GM12878 (cell line): ENCODE data around the gene PIK3R5. TPM values are rescaled to one million over a fixed set of nuclear protein-coding genes. Genes with fewer than 3 reads are reported as not detected.
A peak's percentile ranks its signal among the peaks of the same experiment; 100 is the strongest.

Experiments
- ASH2L ChIP-seq: fragments of 300-600, 200-600 bp; sonication (generic); IDR thresholded peaks from 2 replicates; pipeline ENCODE4 v1.6.1; 2017; ENCODE audit warnings: low read depth, mild to moderate bottlenecking, borderline replicate concordance
- ATF7 ChIP-seq: fragments of 450-650 bp; IDR thresholded peaks from 2 replicates; pipeline ENCODE4 v1.6.1; 2016; ENCODE audit warnings: low read depth, mild to moderate bottlenecking
- CREM ChIP-seq: IDR thresholded peaks from 2 replicates; pipeline ENCODE4 v1.6.1; 2014; ENCODE audit warnings: antibody characterized with exemption, low read depth
- E2F4 ChIP-seq: IDR thresholded peaks from 2 replicates; pipeline ENCODE4 v1.6.1; 2012; ENCODE audit warnings: low read depth, low read length, improper control_type of control experiment
- GABPA ChIP-seq: IDR thresholded peaks from 2 replicates; pipeline ENCODE4 v1.6.1; 2014; ENCODE audit warnings: antibody characterized with exemption, low read depth, mild to moderate bottlenecking, inconsistent platforms
- GATAD2B ChIP-seq: fragments of 450-650 bp; conservative IDR thresholded peaks from 2 replicates; pipeline ENCODE4 v1.6.1; 2017; ENCODE audit warnings: low read depth, mild to moderate bottlenecking, moderate library complexity
- IKZF2 ChIP-seq, 2 experiments: fragments of 450-650 bp; IDR thresholded peaks; 2 replicates each; pipeline ENCODE4 v1.6.1; 2017; ENCODE audit warnings: mild to moderate bottlenecking in 2 of 2, moderate library complexity in 2 of 2
- IRF3 ChIP-seq: fragments of 450-650 bp; IDR thresholded peaks from 2 replicates; pipeline ENCODE4 v1.6.1; 2014; ENCODE audit warnings: mild to moderate bottlenecking
- IRF5 ChIP-seq: fragments of 450-650 bp; IDR thresholded peaks from 2 replicates; pipeline ENCODE4 v1.6.1; 2017; ENCODE audit warnings: borderline replicate concordance
- KLF5 ChIP-seq: fragments of 450-650 bp; IDR thresholded peaks from 2 replicates; pipeline ENCODE4 v1.6.1; 2014; ENCODE audit warnings: mild to moderate bottlenecking; ENCODE audit not compliant: partially characterized antibody
- MXI1 ChIP-seq: fragments of 150-350 bp; IDR thresholded peaks from 2 replicates; pipeline ENCODE4 v1.6.1; 2011; ENCODE audit warnings: low read depth, mild to moderate bottlenecking, inconsistent platforms, low read length, improper control_type of control experiment
- MYB ChIP-seq: fragments of 150-350 bp; IDR thresholded peaks from 2 replicates; pipeline ENCODE4 v1.6.1; 2014; ENCODE audit warnings: mild to moderate bottlenecking, low read depth, low read length, borderline replicate concordance
- NFYB ChIP-seq: IDR thresholded peaks from 2 replicates; pipeline ENCODE4 v1.6.1; 2011; ENCODE audit warnings: low read depth, mild to moderate bottlenecking, low read length, improper control_type of control experiment, moderate library complexity; ENCODE audit not compliant: insufficient read depth
- RELA ChIP-seq: fragments of 450-650 bp; IDR thresholded peaks from 2 replicates; pipeline ENCODE4 v1.8.0; 2014; ENCODE audit warnings: borderline replicate concordance; ENCODE audit not compliant: partially characterized antibody
- RELB ChIP-seq: fragments of 450-650 bp; IDR thresholded peaks from 2 replicates; pipeline ENCODE4 v1.6.1; 2017; ENCODE audit warnings: low read depth, mild to moderate bottlenecking, moderate library complexity
- SKIL ChIP-seq: fragments of 450-650 bp; IDR thresholded peaks from 2 replicates; pipeline ENCODE4 v1.6.1; 2017; ENCODE audit warnings: mild to moderate bottlenecking, low read depth, inconsistent platforms; ENCODE audit not compliant: poor library complexity, severe bottlenecking
- SMAD5 ChIP-seq: IDR thresholded peaks from 2 replicates; pipeline ENCODE4 v1.6.1; 2016; ENCODE audit warnings: antibody characterized with exemption, low read depth
- SMC3 ChIP-seq: IDR thresholded peaks from 2 replicates; pipeline ENCODE4 v1.6.1; 2011; ENCODE audit warnings: low read length, improper control_type of control experiment, borderline replicate concordance
- SP1 ChIP-seq: IDR thresholded peaks from one replicate; pipeline ENCODE4 v1.6.1; 2011; ENCODE audit warnings: low read depth, low read length
- STAT1 ChIP-seq: fragments of 450-650 bp; conservative IDR thresholded peaks from 2 replicates; pipeline ENCODE4 v1.6.1; 2014; ENCODE audit warnings: antibody characterized with exemption, mild to moderate bottlenecking
- ZNF274 ChIP-seq: IDR thresholded peaks from one replicate; pipeline ENCODE4 v1.8.0; 2011; ENCODE audit not compliant: insufficient read length, insufficient read depth
- ZNF384 ChIP-seq: IDR thresholded peaks from 2 replicates; pipeline ENCODE4 v1.6.1; 2012; ENCODE audit warnings: low read depth, mild to moderate bottlenecking, low read length, improper control_type of control experiment, borderline replicate concordance
- ZNF622 ChIP-seq: fragments of 450-650 bp; IDR thresholded peaks from 2 replicates; pipeline ENCODE4 v1.6.1; 2017; ENCODE audit warnings: mild to moderate bottlenecking, inconsistent platforms
- polyA plus RNA-seq, 11 experiments: library from polyadenylated mRNA; depleted of rRNA in 4 of 11; unstranded in 6 of 11; stranded (reverse) in 5 of 11; fragments of >200 nt; fragmentation: Nextera tagmentation in 4 of 11; fragmentation: Illumina TruSeq in 1 of 11; extraction: Ambion mirVana in 4 of 11; extraction: Trizol in 1 of 11; gene quantifications; 1 replicate in 1 of 11; 2 replicates in 10 of 11; pipeline versions ENCODE4 v1.2.1 to v1.2.3, GENCODE V29; 2011 to 2016; ENCODE audit warnings: inconsistent platforms in 2 of 11, missing spikeins in 2 of 11, low read depth in 1 of 11
- total RNA-seq, 4 experiments: library from RNA; depleted of rRNA in 3 of 4; stranded (reverse); fragments of >200 nt in 3 of 4; fragmentation: Illumina TruSeq in 1 of 4; extraction: Trizol in 1 of 4; gene quantifications; 2 replicates each; pipeline versions ENCODE4 v1.2.1 to v1.2.3, GENCODE V29; 2013 to 2021

The PIK3R5 gene
- total and polyA plus RNA-seq, 10 of the 15 experiments (the other 5 are each of a cell fraction or from before 2014, with no cell fraction given), result 9.5 to 50.8 (median 35.5) TPM

GRCh38 chr17:8894673-8895578 lies 70.6 kb downstream of the PIK3R5 start (continued):
- TF ChIP-seq E2F4, result no peak
- no peak for TF ChIP-seq STAT1
- no peak for TF ChIP-seq SKIL
- TF ChIP-seq SMC3, result peak; percentile 94
- TF ChIP-seq IRF3, result no peak
- no peak for TF ChIP-seq RELB
- TF ChIP-seq ASH2L, result no peak
- no peak for TF ChIP-seq IKZF2 (IDR thresholded peaks at IDR 0.05)
- TF ChIP-seq RELA, result no peak
- TF ChIP-seq SMAD5, result no peak
- TF ChIP-seq KLF5, result no peak
- peak; percentile 40; the same call in 1 of the 2 replicates for TF ChIP-seq MXI1
- TF ChIP-seq ZNF384, result no peak
- TF ChIP-seq ZNF274, result no peak
- peak; percentile 54; the same call in 1 of the 2 replicates for TF ChIP-seq ATF7
- no peak for TF ChIP-seq IRF5
- TF ChIP-seq CREM, result no peak; the same call in 1 of the 2 replicates
- TF ChIP-seq MYB, result no peak
- TF ChIP-seq NFYB, result no peak
- TF ChIP-seq SP1, result no peak
- no peak for TF ChIP-seq GABPA
- no peak for TF ChIP-seq GATAD2B
- no peak for TF ChIP-seq ZNF622
